Naive thymus-derived CD4-positive, alpha-beta T cell (primary cell): ENCODE measurements around the gene CRTAC1. TPM values are rescaled to one million over a fixed set of nuclear protein-coding genes. Genes with fewer than 3 reads are reported as not detected.

Source experiments
- ATAC-seq: fragments of 150-1000 bp; cut with Tn5 transposase; 2 replicates; pipeline ENCODE4 v1.10.0; 2021; ENCODE audit warnings: mild to moderate bottlenecking, moderate library complexity
- CTCF ChIA-PET: fragments of 350-600 bp; sonication (Branson Sonifier 250); formaldehyde crosslinking; loops from one replicate; lab custom pipeline; 2021; ENCODE audit warnings: antibody characterized with exemption; lab: Charles Lee
- POLR2A ChIA-PET: fragments of 350-600 bp; sonication (Branson Sonifier 250); formaldehyde crosslinking; loops from one replicate; lab custom pipeline; 2021; ENCODE audit warnings: antibody characterized with exemption, inconsistent platforms; lab: Charles Lee
- DNase-seq, 9 donors: peaks; one replicate each; pipeline versions ENCODE4 v3.0.0 to v3.0.0-alpha.2; 2020 to 2022; ENCODE audit warnings: mixed read lengths in 1 of 9
- H3K27ac ChIP-seq: one replicate; pipeline ENCODE4 v1.7.0; 2013; ENCODE audit warnings: mild to moderate bottlenecking, low read depth, low read length, moderate library complexity
- H3K27me3 ChIP-seq, 2 donors: one replicate each; pipeline ENCODE4 v1.7.0; 2013; ENCODE audit warnings: low read length in 2 of 2, mild to moderate bottlenecking in 2 of 2, moderate library complexity in 2 of 2; ENCODE audit not compliant: control insufficient read depth in 2 of 2, insufficient read depth in 2 of 2
- H3K36me3 ChIP-seq, 3 experiments: 1 replicate in 2 of 3; 2 replicates in 1 of 3; pipeline ENCODE4 v1.7.0; 2013; ENCODE audit warnings: low read length in 3 of 3, mild to moderate bottlenecking in 3 of 3, moderate library complexity in 1 of 3; ENCODE audit not compliant: insufficient read depth in 3 of 3, control insufficient read depth in 2 of 3
- H3K4me1 ChIP-seq, 2 donors: one replicate each; pipeline ENCODE4 v1.7.0; 2013; ENCODE audit warnings: low read length in 2 of 2, mild to moderate bottlenecking in 2 of 2, moderate library complexity in 1 of 2; ENCODE audit not compliant: control insufficient read depth in 2 of 2, insufficient read depth in 2 of 2
- H3K4me3 ChIP-seq: 2 replicates; pipeline ENCODE4 v1.7.0; 2013; ENCODE audit warnings: mild to moderate bottlenecking, low read length
- H3K9me3 ChIP-seq, 3 experiments: 1 replicate in 2 of 3; 2 replicates in 1 of 3; pipeline ENCODE4 v1.7.0; 2013; ENCODE audit warnings: low read length in 3 of 3; ENCODE audit not compliant: control insufficient read depth in 2 of 3
- H3K27ac Mint-ChIP-seq, 9 donors: one replicate each; pipeline ENCODE4 v1.8.0; 2020 to 2022; ENCODE audit warnings: mixed read lengths in 9 of 9, mild to moderate bottlenecking in 8 of 9, moderate library complexity in 5 of 9, inconsistent platforms in 2 of 9
- H3K27me3 Mint-ChIP-seq, 5 donors: one replicate each; pipeline ENCODE4 v1.8.0; 2021 to 2022; ENCODE audit warnings: mixed read lengths in 5 of 5, mild to moderate bottlenecking in 1 of 5
- H3K36me3 Mint-ChIP-seq, 5 donors: one replicate each; pipeline ENCODE4 v1.8.0; 2020 to 2022; ENCODE audit warnings: mixed read lengths in 5 of 5, mild to moderate bottlenecking in 3 of 5, inconsistent platforms in 1 of 5
- H3K4me1 Mint-ChIP-seq, 7 donors: one replicate each; pipeline ENCODE4 v1.8.0; 2020 to 2022; ENCODE audit warnings: mixed read lengths in 7 of 7, mild to moderate bottlenecking in 3 of 7, inconsistent platforms in 1 of 7
- H3K4me3 Mint-ChIP-seq, 10 donors: one replicate each; pipeline ENCODE4 v1.8.0; 2020 to 2022; ENCODE audit warnings: mild to moderate bottlenecking in 10 of 10, mixed read lengths in 10 of 10, moderate library complexity in 6 of 10, inconsistent platforms in 2 of 10
- H3K9me3 Mint-ChIP-seq, 11 donors: one replicate each; pipeline ENCODE4 v1.8.0; 2020 to 2022; ENCODE audit warnings: mixed read lengths in 11 of 11, mild to moderate bottlenecking in 4 of 11, inconsistent platforms in 1 of 11, moderate library complexity in 1 of 11
- intact Hi-C, 2 donors: fragments of 100-400 bp; cut with micrococcal nuclease; formaldehyde crosslinking; loops; one replicate each; pipeline ENCODE4 v1.15.1; 2023
- polyA plus RNA-seq, 2 donors: library from polyadenylated mRNA; unstranded; fragments of 300-500 nt; fragmentation: Illumina TruSeq; gene quantifications; one replicate each; pipeline ENCODE4 v1.2.3, GENCODE V29; 2021
- total RNA-seq, 6 experiments: library from RNA in 5 of 6; stranded (reverse) in 5 of 6; gene quantifications; 1 replicate in 5 of 6; 2 replicates in 1 of 6; pipeline ENCODE4 v1.2.3 and lab custom pipeline; 2021 to 2026

Gene CRTAC1, protein sequence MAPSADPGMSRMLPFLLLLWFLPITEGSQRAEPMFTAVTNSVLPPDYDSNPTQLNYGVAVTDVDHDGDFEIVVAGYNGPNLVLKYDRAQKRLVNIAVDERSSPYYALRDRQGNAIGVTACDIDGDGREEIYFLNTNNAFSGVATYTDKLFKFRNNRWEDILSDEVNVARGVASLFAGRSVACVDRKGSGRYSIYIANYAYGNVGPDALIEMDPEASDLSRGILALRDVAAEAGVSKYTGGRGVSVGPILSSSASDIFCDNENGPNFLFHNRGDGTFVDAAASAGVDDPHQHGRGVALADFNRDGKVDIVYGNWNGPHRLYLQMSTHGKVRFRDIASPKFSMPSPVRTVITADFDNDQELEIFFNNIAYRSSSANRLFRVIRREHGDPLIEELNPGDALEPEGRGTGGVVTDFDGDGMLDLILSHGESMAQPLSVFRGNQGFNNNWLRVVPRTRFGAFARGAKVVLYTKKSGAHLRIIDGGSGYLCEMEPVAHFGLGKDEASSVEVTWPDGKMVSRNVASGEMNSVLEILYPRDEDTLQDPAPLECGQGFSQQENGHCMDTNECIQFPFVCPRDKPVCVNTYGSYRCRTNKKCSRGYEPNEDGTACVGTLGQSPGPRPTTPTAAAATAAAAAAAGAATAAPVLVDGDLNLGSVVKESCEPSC
- total RNA-seq, result not detected
- not detected for polyA plus RNA-seq
- total RNA-seq (lab: John Stamatoyannopoulos, UW), result not detected

- Histone ChIP-seq H3K9me3 (no peaks in the 10 kb centered on the region), H3K27ac (no peak within 1 kb of the TSS), H3K36me3 (no peaks in the 10 kb centered on the region), H3K4me1 (peaks cover 0 to 4% of the 10 kb centered on the region in 2 donors), H3K4me3 (no peak within 1 kb of the TSS), H3K27me3 (peaks cover 8 to 13% of the 10 kb centered on the region in 2 donors)
- CTCF ChIA-PET, result no interaction called here
- Mint-ChIP-seq H3K9me3 (no peaks in the 10 kb centered on the region), H3K4me1 (peaks cover 2 to 19% (median 12%) of the 10 kb centered on the region in 7 donors), H3K36me3 (no peaks in the 10 kb centered on the region), H3K27me3 (peaks cover 62 to 73% (median 68%) of the 10 kb centered on the region in 5 donors), H3K4me3 (peak within 1 kb of the TSS in 6 of 10 donors; percentile 14 to 71 (median 50)), H3K27ac (no peak within 1 kb of the TSS)
- no peak for ATAC-seq
- intact Hi-C loops, result no loop called here
- DNase-seq, result no peak
- POLR2A ChIA-PET, result no interaction called here
Observed at GRCh38 chr10:98030093-98030821, at the start of gene CRTAC1. Gene CRTAC1 (minus strand): TSS chr10:98030621. CDS start chr10:98030472, 149 bp downstream.

GRCh38 chr10:98078774-98079173, 48.4 kb upstream of the CRTAC1 start:
- Mint-ChIP-seq H3K9me3 (no peaks in the 10 kb centered on the region), H3K36me3 (no peaks in the 10 kb centered on the region), H3K27me3 (peaks cover 0 to 16% (median 9%) of the 10 kb centered on the region in 5 donors), H3K27ac (no peak overlapping the region), H3K4me3 (no peak overlapping the region), H3K4me1 (no peaks in the 10 kb centered on the region)
- Histone ChIP-seq H3K4me1 (no peaks in the 10 kb centered on the region), H3K27me3 (no peaks in the 10 kb centered on the region), H3K4me3 (no peak overlapping the region), H3K27ac (no peak overlapping the region), H3K36me3 (no peaks in the 10 kb centered on the region), H3K9me3 (no peaks in the 10 kb centered on the region)
- ATAC-seq, result no peak
- POLR2A ChIA-PET, result no interaction called here
- CTCF ChIA-PET, result no interaction called here
- DNase-seq, result no peak
- intact Hi-C loops, result no loop called here

DNA sequence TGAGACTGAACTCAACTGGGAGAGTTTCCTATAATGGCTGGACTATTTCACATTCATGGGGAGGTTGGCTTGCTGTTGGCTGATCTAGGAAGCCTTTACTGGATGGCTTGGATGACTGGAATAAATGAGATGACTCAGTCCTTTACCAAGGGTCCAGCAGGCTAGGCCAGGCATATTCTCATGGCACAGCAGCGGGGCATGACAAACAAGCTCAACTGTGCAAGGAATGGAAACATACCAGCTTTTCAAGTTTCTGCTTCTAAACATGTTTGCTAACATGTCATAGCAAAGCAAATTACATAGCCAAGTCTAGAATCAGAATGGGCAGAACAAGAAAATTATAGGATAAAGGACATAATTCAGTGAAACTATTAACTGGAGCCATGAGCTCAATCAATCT, 46.8 kb upstream of the CRTAC1 start:
- Mint-ChIP-seq H3K4me1 (no peaks in the 10 kb centered on the region), H3K4me3 (no peak overlapping the region), H3K27me3 (peaks cover 0 to 26% (median 20%) of the 10 kb centered on the region in 5 donors), H3K27ac (no peak overlapping the region), H3K9me3 (peaks cover 0 to 6% (median 0%) of the 10 kb centered on the region in 11 donors), H3K36me3 (peaks cover 0 to 5% (median 0%) of the 10 kb centered on the region in 5 donors)
- no peak for DNase-seq
- H3K27me3 ChIP-seq, result no peaks in the 10 kb centered on the region
- H3K9me3 ChIP-seq, result no peaks in the 10 kb centered on the region
- no peak overlapping the region for H3K27ac ChIP-seq
- H3K4me3 ChIP-seq, result no peak overlapping the region
- H3K36me3 ChIP-seq, result no peaks in the 10 kb centered on the region
- intact Hi-C loops, result no loop called here
- ATAC-seq, result no peak
- ChIA-PET POLR2A (no interaction called here), CTCF (no interaction called here)
- no peaks in the 10 kb centered on the region for H3K4me1 ChIP-seq

GRCh38 chr10:98076086-98076485, 45.7 kb upstream of the CRTAC1 start:
- ChIA-PET CTCF (interaction anchor here (0.6 to 1.1 kb wide), 2 partner anchors 9 to 375 kb away, joined by 3 read pairs; no protein-coding TSS in a partner anchor), POLR2A (no interaction called here)
- Histone ChIP-seq H3K36me3 (no peaks in the 10 kb centered on the region), H3K4me3 (no peak overlapping the region), H3K9me3 (no peaks in the 10 kb centered on the region), H3K4me1 (no peaks in the 10 kb centered on the region), H3K27ac (no peak overlapping the region), H3K27me3 (no peaks in the 10 kb centered on the region)
- Mint-ChIP-seq H3K4me3 (no peak overlapping the region), H3K36me3 (peaks cover 0 to 5% (median 0%) of the 10 kb centered on the region in 5 donors), H3K27ac (no peak overlapping the region), H3K9me3 (peaks cover 0 to 10% (median 0%) of the 10 kb centered on the region in 11 donors), H3K4me1 (no peaks in the 10 kb centered on the region), H3K27me3 (peaks cover 0 to 32% (median 20%) of the 10 kb centered on the region in 5 donors)
- intact Hi-C loops, result no loop called here
- ATAC-seq (no peak), DNase-seq (no peak)

- Histone ChIP-seq H3K27ac (no peak overlapping the region), H3K4me3 (no peak overlapping the region), H3K4me1 (no peaks in the 10 kb centered on the region), H3K27me3 (no peaks in the 10 kb centered on the region), H3K9me3 (no peaks in the 10 kb centered on the region), H3K36me3 (no peaks in the 10 kb centered on the region)
- intact Hi-C loops, result no loop called here
- Mint-ChIP-seq H3K9me3 (peaks cover 0 to 12% (median 0%) of the 10 kb centered on the region in 11 donors), H3K27ac (no peak overlapping the region), H3K27me3 (peaks cover 0 to 34% (median 21%) of the 10 kb centered on the region in 5 donors), H3K4me1 (no peaks in the 10 kb centered on the region), H3K36me3 (peaks cover 0 to 5% (median 0%) of the 10 kb centered on the region in 5 donors), H3K4me3 (no peak overlapping the region)
- no peak for ATAC-seq
- no peak for DNase-seq
- POLR2A ChIA-PET, result no interaction called here
- CTCF ChIA-PET, result no interaction called here
Observed at GRCh38 chr10:98074315-98074911, 44.0 kb upstream of the CRTAC1 start.

DNA sequence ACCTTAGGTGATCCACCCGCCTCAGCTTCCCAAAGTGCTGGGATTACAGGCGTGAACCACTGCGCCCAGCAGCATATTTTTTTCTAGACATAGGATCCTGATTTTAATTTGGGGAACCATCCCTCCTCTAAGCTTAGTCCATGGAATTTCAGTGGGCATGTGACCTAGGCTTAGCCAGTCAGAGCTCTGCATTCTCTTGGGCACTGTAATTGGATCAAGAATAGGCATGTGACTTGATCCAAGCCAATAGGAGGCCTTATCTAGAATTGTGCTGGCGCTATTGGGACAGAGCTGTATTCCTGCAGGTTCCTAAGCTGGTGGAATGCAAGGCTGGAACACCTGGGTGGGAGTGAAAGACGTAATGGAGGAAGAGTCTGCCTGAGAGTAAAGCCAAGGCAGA, 36.7 kb upstream of the CRTAC1 start:
- no peaks in the 10 kb centered on the region for H3K36me3 Mint-ChIP-seq
- ChIA-PET POLR2A (no interaction called here), CTCF (interaction anchor here (1.0 kb wide), 1 partner anchor 9 kb away, joined by 3 read pairs; no protein-coding TSS in a partner anchor)
- DNase-seq, result no peak
- intact Hi-C loops, result no loop called here
- H3K9me3 Mint-ChIP-seq, result peaks cover 0 to 12% (median 1%) of the 10 kb centered on the region in 11 donors
- Histone ChIP-seq H3K4me1 (no peaks in the 10 kb centered on the region), H3K27ac (no peak overlapping the region), H3K27me3 (peaks cover 0 to 4% of the 10 kb centered on the region in 2 donors), H3K36me3 (no peaks in the 10 kb centered on the region), H3K4me3 (no peak overlapping the region), H3K9me3 (no peaks in the 10 kb centered on the region)
- no peaks in the 10 kb centered on the region for H3K4me1 Mint-ChIP-seq
- H3K27ac Mint-ChIP-seq, result no peak overlapping the region
- no peak for ATAC-seq
- H3K4me3 Mint-ChIP-seq, result no peak overlapping the region
- H3K27me3 Mint-ChIP-seq, result peaks cover 9 to 63% (median 40%) of the 10 kb centered on the region in 5 donors
